Gastroesophageal sphincter (tissue), 4 donors: ENCODE data around the gene APEH. TPM values are rescaled to one million over a fixed set of nuclear protein-coding genes. Genes with fewer than 3 reads are reported as not detected.

Experiments used
- ATAC-seq: fragments of 150-250 bp; one replicate; pipeline ENCODE4 v1.9.1; 2016; ENCODE audit warnings: mild to moderate bottlenecking, moderate library complexity
- H3K27ac ChIP-seq, 4 donors: fragments of 200-600 bp; sonication (generic) in 3 of 4; 1 replicate in 3 of 4; 2 replicates in 1 of 4; pipeline ENCODE4 v1.5.1; 2016 to 2019
- H3K27me3 ChIP-seq: fragments of 200-600 bp; sonication (generic); one replicate; pipeline ENCODE4 v1.5.1; 2019
- H3K36me3 ChIP-seq, 2 donors: fragments of 200-600 bp; sonication (generic); one replicate each; pipeline ENCODE4 v1.5.1; 2019; ENCODE audit warnings: control low read depth in 1 of 2
- H3K4me1 ChIP-seq, 3 donors: fragments of 200-600 bp; sonication (generic); 1 replicate in 2 of 3; 2 replicates in 1 of 3; pipeline ENCODE4 v1.5.1; 2016 to 2019; ENCODE audit warnings: control low read depth in 2 of 3
- H3K4me3 ChIP-seq, 2 donors: fragments of 200-600 bp; sonication (generic); one replicate each; pipeline ENCODE4 v1.5.1; 2019; ENCODE audit warnings: mild to moderate bottlenecking in 1 of 2, moderate library complexity in 1 of 2
- H3K9me3 ChIP-seq, 3 donors: fragments of 200-600 bp; sonication (generic); one replicate each; pipeline ENCODE4 v1.5.1; 2017 to 2019; ENCODE audit warnings: control low read depth in 2 of 3
- EP300 ChIP-seq: sonication (generic); formaldehyde crosslinking; IDR thresholded peaks from one replicate; pipeline ENCODE4 v1.6.1; 2017; ENCODE audit warnings: antibody characterized with exemption, mild to moderate bottlenecking
- POLR2A ChIP-seq, 2 donors: fragments of 450-650 bp; IDR thresholded peaks; one replicate each; pipeline ENCODE4 v1.6.1; 2017; ENCODE audit warnings: antibody characterized with exemption in 2 of 2, mild to moderate bottlenecking in 2 of 2, moderate library complexity in 1 of 2
- POLR2AphosphoS5 ChIP-seq: sonication (generic); formaldehyde crosslinking; IDR thresholded peaks from one replicate; pipeline ENCODE4 v1.6.1; 2017; ENCODE audit warnings: antibody characterized with exemption
- WGBS, 2 donors: methylation state at CpG; one replicate each; pipeline ENCODE4 v1.1.5; 2018; ENCODE audit warnings: low coverage in 1 of 2; 5-methylcytosine and 5-hydroxymethylcytosine counted together
- total RNA-seq, 4 donors: library from RNA; depleted of rRNA; stranded (reverse); fragments of >200 nt; gene quantifications; one replicate each; pipeline ENCODE4 v1.1.0, GENCODE V29; 2016
- TF ChIP-seq, protein P1 (sequence below), 4 experiments: fragments of 200-600 bp in 2 of 4; fragments of 450-650 bp in 2 of 4; sonication (generic) in 1 of 4; IDR thresholded peaks; one replicate each; pipeline ENCODE4 v1.5.1; 2017 to 2019; ENCODE audit warnings: antibody characterized with exemption in 4 of 4, mild to moderate bottlenecking in 2 of 4, moderate library complexity in 2 of 4

Gene APEH
- total RNA-seq, 4 donors from 2014 or later: 61.4 to 80.2 (median 71.5) TPM

DNA sequence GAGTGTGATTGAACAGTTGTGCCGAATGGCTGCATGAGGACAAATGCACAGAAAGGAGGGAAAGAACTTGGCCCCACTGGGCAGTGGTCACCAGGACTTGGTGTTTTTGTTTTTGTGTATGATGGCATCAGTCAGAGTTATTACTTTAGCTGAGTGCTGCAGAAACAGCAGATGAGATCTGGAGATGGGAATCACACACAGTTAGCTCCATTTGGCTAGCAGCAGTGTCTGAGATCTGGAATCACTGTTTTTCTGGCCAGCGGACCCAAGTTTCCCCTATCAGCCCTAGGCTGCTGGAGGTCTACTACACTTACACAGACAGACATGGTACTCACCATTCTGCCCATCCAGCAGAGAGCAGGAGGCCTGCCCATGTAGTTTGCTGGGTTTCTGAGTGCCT, 45.9 kb upstream of the APEH start:
- ATAC-seq: no peak
- Histone ChIP-seq H3K9me3 (peaks cover 0 to 12% (median 0%) of the 10 kb centered on the region in 3 donors), H3K4me1 (no peaks in the 10 kb centered on the region), H3K4me3 (no peak overlapping the region), H3K36me3 (peaks cover 0 to 12% of the 10 kb centered on the region in 2 donors), H3K27ac (no peak overlapping the region), H3K27me3 (no peaks in the 10 kb centered on the region)
- 100% methylated on average over 1 of the region's 2 CpGs for WGBS, 2 donors
- TF ChIP-seq POLR2AphosphoS5 (no peak), POLR2A (IDR thresholded peaks at IDR 0.05) (no peak), EP300 (no peak)
- TF ChIP-seq, protein P1, sequence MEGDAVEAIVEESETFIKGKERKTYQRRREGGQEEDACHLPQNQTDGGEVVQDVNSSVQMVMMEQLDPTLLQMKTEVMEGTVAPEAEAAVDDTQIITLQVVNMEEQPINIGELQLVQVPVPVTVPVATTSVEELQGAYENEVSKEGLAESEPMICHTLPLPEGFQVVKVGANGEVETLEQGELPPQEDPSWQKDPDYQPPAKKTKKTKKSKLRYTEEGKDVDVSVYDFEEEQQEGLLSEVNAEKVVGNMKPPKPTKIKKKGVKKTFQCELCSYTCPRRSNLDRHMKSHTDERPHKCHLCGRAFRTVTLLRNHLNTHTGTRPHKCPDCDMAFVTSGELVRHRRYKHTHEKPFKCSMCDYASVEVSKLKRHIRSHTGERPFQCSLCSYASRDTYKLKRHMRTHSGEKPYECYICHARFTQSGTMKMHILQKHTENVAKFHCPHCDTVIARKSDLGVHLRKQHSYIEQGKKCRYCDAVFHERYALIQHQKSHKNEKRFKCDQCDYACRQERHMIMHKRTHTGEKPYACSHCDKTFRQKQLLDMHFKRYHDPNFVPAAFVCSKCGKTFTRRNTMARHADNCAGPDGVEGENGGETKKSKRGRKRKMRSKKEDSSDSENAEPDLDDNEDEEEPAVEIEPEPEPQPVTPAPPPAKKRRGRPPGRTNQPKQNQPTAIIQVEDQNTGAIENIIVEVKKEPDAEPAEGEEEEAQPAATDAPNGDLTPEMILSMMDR (IDR thresholded peaks at IDR 0.05): no peak

GRCh38 chr3:49629451-49629850, 44.7 kb upstream of the APEH start:
- no peak for ATAC-seq
- 90% methylated on average over 2 of the region's 4 CpGs; no CpG with 5 or more reads in 1 of the 2 donors for WGBS, 2 donors
- H3K27me3 ChIP-seq: no peaks in the 10 kb centered on the region

GRCh38 chr3:49629866-49630265, 44.3 kb upstream of the APEH start:
- no peak for ATAC-seq

More at GRCh38 chr3:49629451-49629850, 44.7 kb upstream of the APEH start:
- no peak overlapping the region for H3K27ac ChIP-seq
- H3K9me3 ChIP-seq: peaks cover 0 to 12% (median 0%) of the 10 kb centered on the region in 3 donors
- H3K4me1 ChIP-seq: no peaks in the 10 kb centered on the region
- TF ChIP-seq POLR2AphosphoS5 (no peak), EP300 (no peak), POLR2A (IDR thresholded peaks at IDR 0.05) (no peak)
- TF ChIP-seq, protein P1 (IDR thresholded peaks at IDR 0.05): no peak
- H3K36me3 ChIP-seq: peaks cover 0 to 12% of the 10 kb centered on the region in 2 donors
- no peak overlapping the region for H3K4me3 ChIP-seq

GRCh38 chr3:49630784-49631183, 43.4 kb upstream of the APEH start:
- TF ChIP-seq POLR2A (IDR thresholded peaks at IDR 0.05) (no peak), POLR2AphosphoS5 (no peak), EP300 (no peak)
- TF ChIP-seq, protein P1 (IDR thresholded peaks at IDR 0.05): no peak
- H3K4me1 ChIP-seq: no peaks in the 10 kb centered on the region
- H3K27me3 ChIP-seq: no peaks in the 10 kb centered on the region
- no peak for ATAC-seq
- peaks cover 0 to 7% of the 10 kb centered on the region in 2 donors for H3K36me3 ChIP-seq
- no peak overlapping the region for H3K27ac ChIP-seq
- no CpG with 5 or more reads among the region's 1 CpG for WGBS, 2 donors
- H3K4me3 ChIP-seq: no peak overlapping the region
- peaks cover 0 to 12% (median 0%) of the 10 kb centered on the region in 3 donors for H3K9me3 ChIP-seq

More at GRCh38 chr3:49629866-49630265, 44.3 kb upstream of the APEH start:
- no peaks in the 10 kb centered on the region for H3K27me3 ChIP-seq
- H3K4me1 ChIP-seq: no peaks in the 10 kb centered on the region
- no peak overlapping the region for H3K4me3 ChIP-seq
- peaks cover 0 to 12% (median 0%) of the 10 kb centered on the region in 3 donors for H3K9me3 ChIP-seq
- TF ChIP-seq POLR2A (IDR thresholded peaks at IDR 0.05): no peak
- TF ChIP-seq, protein P1 (IDR thresholded peaks at IDR 0.05): no peak
- TF ChIP-seq POLR2AphosphoS5: no peak
- TF ChIP-seq EP300: no peak
- 76% methylated on average over 3 of the region's 6 CpGs; no CpG with 5 or more reads in 1 of the 2 donors for WGBS, 2 donors
- no peak overlapping the region for H3K27ac ChIP-seq
- H3K36me3 ChIP-seq: peaks cover 0 to 12% of the 10 kb centered on the region in 2 donors

DNA sequence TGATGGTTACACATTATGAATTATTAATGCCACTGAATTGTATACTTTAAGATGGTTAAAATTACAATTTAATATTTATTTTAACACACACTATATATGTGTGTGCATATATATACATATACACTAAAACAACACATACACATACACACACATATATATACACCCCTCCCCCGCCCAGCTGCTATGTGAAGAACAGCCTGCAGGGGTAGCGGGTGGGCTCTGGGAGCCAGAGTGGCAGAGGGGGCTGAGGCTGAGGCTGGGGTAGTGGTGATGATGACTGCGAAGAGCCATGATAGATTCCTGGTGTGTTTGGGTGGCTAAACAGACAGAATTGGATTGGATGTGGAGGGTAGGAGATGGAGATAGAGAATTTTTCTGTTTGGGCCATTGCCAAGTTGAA, 39.4 kb upstream of the APEH start:
- no peaks in the 10 kb centered on the region for H3K4me1 ChIP-seq
- WGBS, 2 donors: 61 to 71% methylated on average over 2 to 3 of the region's 3 CpGs
- no peak overlapping the region for H3K27ac ChIP-seq
- ATAC-seq: no peak
- no peaks in the 10 kb centered on the region for H3K36me3 ChIP-seq
- peaks cover 0 to 12% (median 0%) of the 10 kb centered on the region in 3 donors for H3K9me3 ChIP-seq
- no peak overlapping the region for H3K4me3 ChIP-seq
- H3K27me3 ChIP-seq: no peaks in the 10 kb centered on the region
- TF ChIP-seq EP300 (no peak), POLR2AphosphoS5 (no peak), POLR2A (IDR thresholded peaks at IDR 0.05) (no peak)
- TF ChIP-seq, protein P1 (IDR thresholded peaks at IDR 0.05): no peak
